ENCODE data around the gene ARF5. TPM values are rescaled to one million over a fixed set of nuclear protein-coding genes. Genes with fewer than 3 reads are reported as not detected.

ARF5 gene
- polyA plus RNA-seq, 1 donor (not counting 4 experiments of a cell fraction or from before 2014, with no cell fraction given), result 274 TPM

DNA sequence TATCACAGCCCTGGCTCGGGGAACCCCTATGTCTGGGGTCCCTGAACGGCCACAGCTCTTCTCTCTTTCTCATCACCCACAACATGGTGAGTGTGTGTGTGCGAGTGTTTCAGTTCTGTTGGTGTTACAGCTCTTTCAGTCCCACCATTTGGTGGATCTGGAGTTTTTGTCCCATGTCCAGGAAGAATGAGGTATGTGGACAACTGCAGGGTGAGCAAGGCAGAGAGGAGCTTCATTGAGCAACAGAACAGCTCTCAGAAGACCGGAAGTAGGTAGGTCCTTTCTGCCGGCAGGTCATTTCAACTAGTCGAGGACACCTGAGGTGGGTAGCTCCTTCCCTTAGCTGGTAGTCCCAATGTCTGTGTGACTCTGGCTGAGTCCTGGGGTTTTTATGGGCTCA is 20.2 kb downstream of the ARF5 start:
- no peaks in the 10 kb centered on the region for H3K4me1 ChIP-seq (ENCODE audit: control insufficient read depth, extremely low read depth, insufficient read depth, low read length)
- H3K4me2 ChIP-seq (ENCODE audit: control insufficient read depth, extremely low read depth, insufficient read depth, low read depth, low read length), result no peak overlapping the region
- no peak overlapping the region for H3K9ac ChIP-seq (ENCODE audit: control insufficient read depth, extremely low read depth, insufficient read depth, low read length)
- no peaks in the 10 kb centered on the region for H3K36me3 ChIP-seq (ENCODE audit: control insufficient read depth in 2 of 2, extremely low read depth in 1 of 2, insufficient read depth in 2 of 2, low read length in 2 of 2)
- TF ChIP-seq EZH2 (IDR thresholded peaks at IDR 0.05; ENCODE audit: low read length), result no peak
- TF ChIP-seq CTCF (optimal IDR thresholded peaks at IDR 0.05 in 1 of 3, IDR thresholded peaks at IDR 0.05 in 1 of 3, conservative IDR thresholded peaks at IDR 0.05 in 1 of 3; ENCODE audit: extremely low read depth in 1 of 3, insufficient read depth in 2 of 3, low read length in 3 of 3), result no peak
- H2AFZ ChIP-seq (ENCODE audit: control insufficient read depth, low read length), result no peak overlapping the region
- H3K27ac ChIP-seq (ENCODE audit: control insufficient read depth, insufficient read depth, low read length), result no peak overlapping the region
- no peaks in the 10 kb centered on the region for H3K79me2 ChIP-seq (ENCODE audit: control insufficient read depth, insufficient read depth, low read length)
- no peak overlapping the region for H3K4me3 ChIP-seq (ENCODE audit: control insufficient read depth in 2 of 3, extremely low read depth in 1 of 3, insufficient read depth in 2 of 3, low read depth in 1 of 3, low read length in 3 of 3)
- peaks cover 2% of the 10 kb centered on the region for H3K27me3 ChIP-seq (ENCODE audit: control insufficient read depth, extremely low read depth, insufficient read depth, low read length)
- no peak for DNase-seq (ENCODE audit: low read depth, low spot score)
- H3K9me1 ChIP-seq (ENCODE audit: control insufficient read depth, extremely low read depth, insufficient read depth, low read length), result no peaks in the 10 kb centered on the region
- H3K9me3 ChIP-seq (ENCODE audit: control insufficient read depth, low read depth, low read length), result no peaks in the 10 kb centered on the region
- dilution Hi-C loops (cut with MboI; ENCODE audit: extremely low pct_ligation_motif_present, low sequenced_read_pairs), result no loop called here
- no peaks in the 10 kb centered on the region for H4K20me1 ChIP-seq (ENCODE audit: control insufficient read depth, extremely low read depth, insufficient read depth, low read length)
- no peak for FAIRE-seq

DNA sequence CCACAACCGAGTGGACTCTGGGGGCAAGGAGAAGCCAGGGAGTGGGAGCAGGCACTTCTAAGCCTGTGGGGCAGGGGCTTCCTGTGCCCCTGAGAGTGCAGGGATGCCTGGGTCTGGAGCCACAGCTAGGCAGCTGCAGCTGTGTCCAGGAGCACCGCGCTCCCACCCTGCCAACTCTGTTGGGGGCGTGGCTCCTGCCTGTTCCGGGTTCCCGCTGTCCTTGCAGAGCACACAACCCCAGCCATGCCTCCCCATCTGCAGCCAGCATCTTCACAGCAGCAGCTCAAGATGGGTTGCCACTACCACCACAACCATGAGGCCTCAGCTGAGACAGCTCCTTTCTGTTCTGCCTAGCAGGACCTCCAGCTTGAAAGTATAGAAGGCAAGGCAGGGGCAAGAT is 21.1 kb downstream of the ARF5 start:
- dilution Hi-C loops (cut with MboI; ENCODE audit: extremely low pct_ligation_motif_present, low sequenced_read_pairs), result no loop called here
- TF ChIP-seq CTCF (optimal IDR thresholded peaks at IDR 0.05 in 1 of 3, IDR thresholded peaks at IDR 0.05 in 1 of 3, conservative IDR thresholded peaks at IDR 0.05 in 1 of 3; ENCODE audit: extremely low read depth in 1 of 3, insufficient read depth in 2 of 3, low read length in 3 of 3) (no peak), EZH2 (IDR thresholded peaks at IDR 0.05; ENCODE audit: low read length) (no peak)
- no peak for FAIRE-seq

More for the DNA sequence above, 21.1 kb downstream of the ARF5 start:
- no peaks in the 10 kb centered on the region for H3K36me3 ChIP-seq (ENCODE audit: control insufficient read depth in 2 of 2, extremely low read depth in 1 of 2, insufficient read depth in 2 of 2, low read length in 2 of 2)
- no peaks in the 10 kb centered on the region for H3K9me1 ChIP-seq (ENCODE audit: control insufficient read depth, extremely low read depth, insufficient read depth, low read length)
- H3K79me2 ChIP-seq (ENCODE audit: control insufficient read depth, insufficient read depth, low read length), result no peaks in the 10 kb centered on the region
- H4K20me1 ChIP-seq (ENCODE audit: control insufficient read depth, extremely low read depth, insufficient read depth, low read length), result no peaks in the 10 kb centered on the region
- no peaks in the 10 kb centered on the region for H3K9me3 ChIP-seq (ENCODE audit: control insufficient read depth, low read depth, low read length)
- no peak for DNase-seq (ENCODE audit: low read depth, low spot score)
- H3K9ac ChIP-seq (ENCODE audit: control insufficient read depth, extremely low read depth, insufficient read depth, low read length), result no peak overlapping the region
- peaks cover 6% of the 10 kb centered on the region for H3K27me3 ChIP-seq (ENCODE audit: control insufficient read depth, extremely low read depth, insufficient read depth, low read length)
- no peak overlapping the region for H3K4me3 ChIP-seq (ENCODE audit: control insufficient read depth in 2 of 3, extremely low read depth in 1 of 3, insufficient read depth in 2 of 3, low read depth in 1 of 3, low read length in 3 of 3)
- no peak overlapping the region for H2AFZ ChIP-seq (ENCODE audit: control insufficient read depth, low read length)
- no peaks in the 10 kb centered on the region for H3K4me1 ChIP-seq (ENCODE audit: control insufficient read depth, extremely low read depth, insufficient read depth, low read length)
- no peak overlapping the region for H3K4me2 ChIP-seq (ENCODE audit: control insufficient read depth, extremely low read depth, insufficient read depth, low read depth, low read length)
- no peak overlapping the region for H3K27ac ChIP-seq (ENCODE audit: control insufficient read depth, insufficient read depth, low read length)

Data from keratinocyte (primary cell).